Panc1 (cell line): Measurements from ENCODE around the gene TMED4. TPM values are rescaled to one million over a fixed set of nuclear protein-coding genes. Genes with fewer than 3 reads are reported as not detected.
A peak's percentile ranks its signal among the peaks of the same experiment; 100 is the strongest.

Source experiments
- ATAC-seq: fragments of 200-7000 bp; cut with Tn5 transposase; 2 replicates; pipeline ENCODE4 v1.9.1; 2020; ENCODE audit warnings: mild to moderate bottlenecking, moderate library complexity
- BruUV-seq: library from RNA; stranded (reverse); fragments of 400-500 nt; replicated peaks from 2 replicates; lab custom pipeline; 2021; lab: Mats Ljungman, UMichigan
- CTCF ChIA-PET: fragments of 300-600 bp; sonication (Branson Sonifier 250); formaldehyde crosslinking; loops from one replicate; lab custom pipeline; 2022; ENCODE audit warnings: antibody characterized with exemption; lab: Charles Lee
- POLR2A ChIA-PET: fragments of 300-600 bp; sonication (Branson Sonifier 250); formaldehyde crosslinking; loops from one replicate; lab custom pipeline; 2022; ENCODE audit warnings: antibody characterized with exemption; lab: Charles Lee
- DNase-seq: peaks from one replicate; pipeline ENCODE4 v3.0.0-alpha.2; 2010; ENCODE audit warnings: low read depth, low spot score
- H3K27ac ChIP-seq: 2 replicates; pipeline ENCODE4 v1.5.1; 2011; ENCODE audit warnings: mild to moderate bottlenecking, low read length, inconsistent platforms
- H3K27me3 ChIP-seq: fragments of 200-500 bp; sonication (Bioruptor generic); 2 replicates; pipeline ENCODE4 v1.6.0; 2014; ENCODE audit warnings: low read length, inconsistent platforms; ENCODE audit not compliant: control insufficient read depth, insufficient read depth
- H3K36me3 ChIP-seq: fragments of 200-500 bp; sonication (Bioruptor generic); 2 replicates; pipeline ENCODE4 v1.5.1; 2014; ENCODE audit warnings: inconsistent platforms, mild to moderate bottlenecking, low read length, moderate library complexity; ENCODE audit not compliant: control insufficient read depth, insufficient read depth
- H3K4me1 ChIP-seq: 2 replicates; pipeline ENCODE4 v1.5.1; 2011; ENCODE audit warnings: inconsistent platforms, mild to moderate bottlenecking, low read length, moderate library complexity; ENCODE audit not compliant: control insufficient read depth, insufficient read depth
- H3K4me3 ChIP-seq, 2 experiments: 2 replicates each; pipeline ENCODE4 v1.5.1; 2011 to 2012; ENCODE audit warnings: low read depth in 2 of 2, low read length in 2 of 2, mild to moderate bottlenecking in 2 of 2, inconsistent platforms in 1 of 2, moderate library complexity in 1 of 2
- H3K9me3 ChIP-seq: fragments of 200-500 bp; sonication (Bioruptor generic); 2 replicates; pipeline ENCODE4 v1.5.1; 2014; ENCODE audit warnings: low read depth, mild to moderate bottlenecking, inconsistent platforms, low read length, moderate library complexity; ENCODE audit not compliant: control insufficient read depth, insufficient read depth
- POLR2AphosphoS5 ChIP-seq: IDR thresholded peaks from 2 replicates; pipeline ENCODE4 v1.6.1; 2012; ENCODE audit warnings: mild to moderate bottlenecking, low read depth, low read length, moderate library complexity
- SIN3A ChIP-seq: IDR thresholded peaks from 2 replicates; pipeline ENCODE4 v1.6.1; 2012; ENCODE audit warnings: low read depth, mild to moderate bottlenecking, low read length, moderate library complexity, borderline replicate concordance; ENCODE audit not compliant: insufficient read depth
- TCF7L2 ChIP-seq: IDR thresholded peaks from 2 replicates; pipeline ENCODE4 v1.6.1; 2011; ENCODE audit warnings: mild to moderate bottlenecking, low read depth, low read length, inconsistent platforms
- in situ Hi-C: cut with HindIII; loops from 2 replicates; pipeline ENCODE4 v1.10.0; 2016; ENCODE audit warnings: low sequenced_read_pairs, low pct_unique_long_range_greater_than_20kb
- intact Hi-C: fragments of 100-400 bp; cut with micrococcal nuclease; formaldehyde crosslinking; loops from one replicate; pipeline ENCODE4 v1.10.0; 2022; ENCODE audit not compliant: unreplicated experiment
- total RNA-seq: library from RNA; stranded (reverse); gene quantifications from one replicate; pipeline ENCODE4 v1.2.1, GENCODE V29; 2021; ENCODE audit not compliant: unreplicated experiment
- TF ChIP-seq, protein P1 (sequence below), 2 experiments: IDR thresholded peaks; 2 replicates each; pipeline ENCODE4 v1.6.1; 2011 to 2012; ENCODE audit warnings: low read depth in 2 of 2, control low read depth in 1 of 2, low read length in 1 of 2, mild to moderate bottlenecking in 1 of 2, moderate library complexity in 1 of 2; ENCODE audit not compliant: insufficient read depth in 1 of 2
- TF ChIP-seq, protein P2 (sequence below): fragments of 450-650 bp; IDR thresholded peaks from 2 replicates; pipeline ENCODE4 v1.5.1; 2017; ENCODE audit warnings: mild to moderate bottlenecking

Gene TMED4
- total RNA-seq, 1 experiment from 2014 or later = 123 TPM

DNA sequence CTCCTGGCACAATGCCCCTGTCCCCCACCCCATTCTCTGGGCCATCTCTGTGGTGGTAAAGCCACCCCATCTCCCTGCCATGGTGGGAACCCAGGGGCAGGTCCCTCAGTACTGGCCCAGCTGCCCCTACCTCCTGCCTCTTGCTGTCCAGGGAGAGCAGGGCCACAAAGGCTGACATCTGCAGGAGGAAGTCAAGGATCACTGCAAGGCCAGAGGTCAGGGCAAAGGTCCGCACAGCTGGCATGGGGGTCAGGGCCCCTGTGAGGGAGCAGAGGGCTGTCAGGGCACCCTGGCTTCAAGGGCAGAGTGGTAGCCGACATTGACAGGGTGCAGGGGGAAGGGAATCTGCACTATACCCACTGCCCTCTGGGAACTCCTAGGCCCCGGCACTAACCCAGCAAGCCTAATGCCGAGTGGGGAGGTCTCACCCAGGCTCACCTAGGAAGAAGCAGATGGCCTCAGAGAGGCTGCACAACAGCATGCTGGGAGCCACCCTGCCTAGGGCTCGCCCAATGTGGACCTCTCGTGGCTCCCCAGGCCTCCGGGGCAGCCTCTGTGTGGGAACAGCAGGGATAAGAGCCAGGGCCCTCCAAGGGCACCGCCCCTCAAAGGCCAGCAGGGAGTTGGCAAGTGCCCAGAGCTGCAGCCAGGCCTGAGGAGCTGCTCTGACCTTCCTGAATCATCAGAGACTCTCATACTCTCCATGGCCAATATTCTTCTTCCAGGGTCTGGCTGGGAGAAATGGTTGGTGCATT lies 48.6 kb downstream of the TMED4 start:
- H3K36me3 ChIP-seq = no peaks in the 10 kb centered on the region
- DNase-seq (no peak), ATAC-seq (peak; percentile 25; the same call in 1 of the 2 replicates)
- ChIA-PET POLR2A (no interaction called here), CTCF (interaction anchor here (1.0 kb wide), 1 partner anchor 32 kb away, joined by 3 read pairs; no protein-coding TSS in a partner anchor)
- H3K27me3 ChIP-seq = no peaks in the 10 kb centered on the region
- TF ChIP-seq POLR2AphosphoS5 (no peak), TCF7L2 (no peak), SIN3A (no peak)
- TF ChIP-seq, protein P1, sequence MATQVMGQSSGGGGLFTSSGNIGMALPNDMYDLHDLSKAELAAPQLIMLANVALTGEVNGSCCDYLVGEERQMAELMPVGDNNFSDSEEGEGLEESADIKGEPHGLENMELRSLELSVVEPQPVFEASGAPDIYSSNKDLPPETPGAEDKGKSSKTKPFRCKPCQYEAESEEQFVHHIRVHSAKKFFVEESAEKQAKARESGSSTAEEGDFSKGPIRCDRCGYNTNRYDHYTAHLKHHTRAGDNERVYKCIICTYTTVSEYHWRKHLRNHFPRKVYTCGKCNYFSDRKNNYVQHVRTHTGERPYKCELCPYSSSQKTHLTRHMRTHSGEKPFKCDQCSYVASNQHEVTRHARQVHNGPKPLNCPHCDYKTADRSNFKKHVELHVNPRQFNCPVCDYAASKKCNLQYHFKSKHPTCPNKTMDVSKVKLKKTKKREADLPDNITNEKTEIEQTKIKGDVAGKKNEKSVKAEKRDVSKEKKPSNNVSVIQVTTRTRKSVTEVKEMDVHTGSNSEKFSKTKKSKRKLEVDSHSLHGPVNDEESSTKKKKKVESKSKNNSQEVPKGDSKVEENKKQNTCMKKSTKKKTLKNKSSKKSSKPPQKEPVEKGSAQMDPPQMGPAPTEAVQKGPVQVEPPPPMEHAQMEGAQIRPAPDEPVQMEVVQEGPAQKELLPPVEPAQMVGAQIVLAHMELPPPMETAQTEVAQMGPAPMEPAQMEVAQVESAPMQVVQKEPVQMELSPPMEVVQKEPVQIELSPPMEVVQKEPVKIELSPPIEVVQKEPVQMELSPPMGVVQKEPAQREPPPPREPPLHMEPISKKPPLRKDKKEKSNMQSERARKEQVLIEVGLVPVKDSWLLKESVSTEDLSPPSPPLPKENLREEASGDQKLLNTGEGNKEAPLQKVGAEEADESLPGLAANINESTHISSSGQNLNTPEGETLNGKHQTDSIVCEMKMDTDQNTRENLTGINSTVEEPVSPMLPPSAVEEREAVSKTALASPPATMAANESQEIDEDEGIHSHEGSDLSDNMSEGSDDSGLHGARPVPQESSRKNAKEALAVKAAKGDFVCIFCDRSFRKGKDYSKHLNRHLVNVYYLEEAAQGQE (IDR thresholded peaks at IDR 0.05; ENCODE audit: insufficient read depth in 1 of 2, low read depth in 2 of 2, low read length in 1 of 2) = no peak
- TF ChIP-seq, protein P2, sequence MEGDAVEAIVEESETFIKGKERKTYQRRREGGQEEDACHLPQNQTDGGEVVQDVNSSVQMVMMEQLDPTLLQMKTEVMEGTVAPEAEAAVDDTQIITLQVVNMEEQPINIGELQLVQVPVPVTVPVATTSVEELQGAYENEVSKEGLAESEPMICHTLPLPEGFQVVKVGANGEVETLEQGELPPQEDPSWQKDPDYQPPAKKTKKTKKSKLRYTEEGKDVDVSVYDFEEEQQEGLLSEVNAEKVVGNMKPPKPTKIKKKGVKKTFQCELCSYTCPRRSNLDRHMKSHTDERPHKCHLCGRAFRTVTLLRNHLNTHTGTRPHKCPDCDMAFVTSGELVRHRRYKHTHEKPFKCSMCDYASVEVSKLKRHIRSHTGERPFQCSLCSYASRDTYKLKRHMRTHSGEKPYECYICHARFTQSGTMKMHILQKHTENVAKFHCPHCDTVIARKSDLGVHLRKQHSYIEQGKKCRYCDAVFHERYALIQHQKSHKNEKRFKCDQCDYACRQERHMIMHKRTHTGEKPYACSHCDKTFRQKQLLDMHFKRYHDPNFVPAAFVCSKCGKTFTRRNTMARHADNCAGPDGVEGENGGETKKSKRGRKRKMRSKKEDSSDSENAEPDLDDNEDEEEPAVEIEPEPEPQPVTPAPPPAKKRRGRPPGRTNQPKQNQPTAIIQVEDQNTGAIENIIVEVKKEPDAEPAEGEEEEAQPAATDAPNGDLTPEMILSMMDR = no peak
- in situ Hi-C loops = no loop called here
- H3K4me1 ChIP-seq = no peaks in the 10 kb centered on the region
- no peak overlapping the region for H3K4me3 ChIP-seq
- no TSS peak for BruUV-seq
- intact Hi-C loops = no loop called here
- no peak overlapping the region for H3K27ac ChIP-seq
- H3K9me3 ChIP-seq = no peaks in the 10 kb centered on the region

DNA sequence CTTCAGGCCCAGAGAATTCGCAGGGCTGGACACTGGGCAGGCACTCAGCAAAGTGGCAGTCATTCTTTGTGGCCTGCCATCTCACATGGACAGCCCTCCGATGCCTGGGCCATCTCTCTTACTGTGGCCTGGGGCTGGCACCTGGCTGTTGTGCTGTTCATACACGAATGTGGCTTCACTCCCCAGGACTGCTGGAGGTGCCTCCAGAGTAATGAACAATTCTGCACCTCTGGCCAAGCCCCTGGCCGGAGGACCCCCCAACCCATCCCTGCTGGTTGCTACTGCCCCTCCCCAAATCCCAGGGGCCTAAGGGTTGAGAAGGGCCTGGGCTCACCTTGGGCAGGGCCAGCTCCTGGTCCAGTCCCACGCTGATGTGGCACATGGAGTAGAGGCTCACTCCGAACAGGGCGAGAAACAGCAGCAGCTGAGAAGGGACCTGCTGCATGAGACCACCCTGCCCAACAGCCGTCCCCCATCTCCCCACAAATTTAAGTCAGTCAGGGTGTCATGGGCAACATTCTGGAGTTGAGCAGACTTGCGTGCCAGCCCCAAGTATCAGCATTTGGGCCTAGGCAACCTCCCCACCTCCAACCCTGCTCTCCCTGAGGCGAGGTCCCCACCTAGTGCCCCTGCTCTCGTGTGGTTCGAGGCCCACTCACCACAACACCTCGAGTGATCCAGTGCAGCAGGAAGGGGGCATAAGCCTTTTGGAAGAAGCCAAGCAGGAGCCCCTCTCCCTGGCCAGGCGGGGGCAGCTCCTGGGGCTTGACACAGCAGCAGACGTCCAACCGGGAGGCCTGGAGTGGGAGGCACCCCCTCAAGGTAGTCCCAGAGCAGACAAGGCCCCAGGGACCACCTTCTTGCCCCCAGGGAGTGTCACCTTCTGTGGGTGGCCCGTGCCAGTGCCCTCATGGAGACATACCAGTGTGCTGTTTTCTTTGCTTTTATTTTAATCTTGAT lies 50.3 kb downstream of the TMED4 start:
- Histone ChIP-seq H3K36me3 (no peaks in the 10 kb centered on the region), H3K9me3 (no peaks in the 10 kb centered on the region), H3K27ac (no peak overlapping the region), H3K4me3 (no peak overlapping the region), H3K27me3 (no peaks in the 10 kb centered on the region), H3K4me1 (no peaks in the 10 kb centered on the region)
- in situ Hi-C loops = no loop called here
- POLR2A ChIA-PET = no interaction called here
- TF ChIP-seq POLR2AphosphoS5 = no peak
- TF ChIP-seq TCF7L2 = no peak
- TF ChIP-seq, protein P2 = no peak
- no peak for TF ChIP-seq SIN3A
- TF ChIP-seq, protein P1 (IDR thresholded peaks at IDR 0.05; ENCODE audit: insufficient read depth in 1 of 2, low read depth in 2 of 2, low read length in 1 of 2) = no peak
- BruUV-seq = no TSS peak
- intact Hi-C loops = no loop called here
- ATAC-seq (0 out of 2 replicates have a peak, but pooled peaks have one; percentile 36), DNase-seq (no peak)
- CTCF ChIA-PET = no interaction called here
